ENCODE results near the gene FAM8A1. TPM values are rescaled to one million over a fixed set of nuclear protein-coding genes. Genes with fewer than 3 reads are reported as not detected.

Gene FAM8A1
- total RNA-seq, 1 experiment from 2014 or later = 6.1 TPM

GRCh38 chr6:17656092-17656491 lies 56.0 kb downstream of the FAM8A1 start:
- DNase-seq (ENCODE audit: low read depth) = peak; percentile 8

- no peak for DNase-seq (ENCODE audit: low read depth)
Measured at GRCh38 chr6:17656644-17657043, 56.5 kb downstream of the FAM8A1 start.

Other genes starting within 250 kb of the FAM8A1 start
- 16.1 and 16.4 TPM in 2 replicates for gene CAP2, start 206.7 kb upstream of the FAM8A1 start, total RNA-seq (2014; rRNA removed; shearing (Covaris generic))
- 53.9 and 62.9 TPM in 2 replicates for gene NUP153, start 106.6 kb downstream of the FAM8A1 start, total RNA-seq (2014; rRNA removed; shearing (Covaris generic))